HG03354 (cell line): ENCODE measurements around the gene CHGA.

ENCODE experiments used
- ATAC-seq: cut with Tn5 transposase; IDR thresholded peaks from one replicate; pipeline ENCODE4 v1.9.1; 2021; ENCODE audit warnings: mild to moderate bottlenecking; ENCODE audit not compliant: unreplicated experiment, poor library complexity, severe bottlenecking

Gene CHGA

GRCh38 chr14:92942136-92942535, 19.2 kb downstream of the CHGA start:
- ATAC-seq = no peak

- no peak for ATAC-seq
These were observed 19.6 kb downstream of the CHGA start for GRCh38 chr14:92942576-92942975.

- ATAC-seq = no peak
These were observed 20.2 kb downstream of the CHGA start for GRCh38 chr14:92942976-92943710.

GRCh38 chr14:92943855-92944570, 21.1 kb downstream of the CHGA start:
- ATAC-seq = no peak

- no peak for ATAC-seq
These were observed 22.0 kb downstream of the CHGA start for GRCh38 chr14:92944976-92945375.

GRCh38 chr14:92945544-92945943, 22.6 kb downstream of the CHGA start:
- ATAC-seq = no peak

GRCh38 chr14:92945959-92946846, 23.3 kb downstream of the CHGA start:
- no peak for ATAC-seq

GRCh38 chr14:92946847-92947545, 24.0 kb downstream of the CHGA start:
- ATAC-seq = no peak

- no peak for ATAC-seq
These were observed 25.7 kb downstream of the CHGA start for GRCh38 chr14:92948647-92949046.

- ATAC-seq = no peak
These were observed 26.7 kb downstream of the CHGA start for GRCh38 chr14:92949496-92950192.

GRCh38 chr14:92950193-92950540, 27.2 kb downstream of the CHGA start:
- ATAC-seq = no peak

- ATAC-seq = no peak
These were observed 27.8 kb downstream of the CHGA start for GRCh38 chr14:92950773-92951172.

- ATAC-seq = no peak
These were observed 28.3 kb downstream of the CHGA start for GRCh38 chr14:92951261-92951660.

- ATAC-seq = peak; percentile 89
These were observed 29.0 kb downstream of the CHGA start for GRCh38 chr14:92951912-92952471.

GRCh38 chr14:92952481-92953298, 29.7 kb downstream of the CHGA start:
- no peak for ATAC-seq

- ATAC-seq = no peak
These were observed 30.6 kb downstream of the CHGA start for GRCh38 chr14:92953526-92953925.

GRCh38 chr14:92954933-92955332, 32.0 kb downstream of the CHGA start:
- no peak for ATAC-seq

- ATAC-seq = no peak
These were observed 32.4 kb downstream of the CHGA start for GRCh38 chr14:92955381-92955780.
